Body of pancreas (tissue), 4 donors: ENCODE measurements around the gene EIF5B.

Source experiments
- CTCF ChIP-seq, 7 experiments: fragments of 450-650 bp in 4 of 7; fragments of 200-600 bp in 3 of 7; sonication (generic) in 3 of 7; IDR thresholded peaks; one replicate each; pipeline ENCODE4 v1.5.1; 2016 to 2019; ENCODE audit warnings: antibody characterized with exemption in 7 of 7
- POLR2A ChIP-seq, 3 donors: fragments of 450-650 bp; IDR thresholded peaks; one replicate each; pipeline ENCODE4 v1.6.1; 2016; ENCODE audit warnings: antibody characterized with exemption in 3 of 3, mild to moderate bottlenecking in 2 of 3

- TF ChIP-seq CTCF (IDR thresholded peaks at IDR 0.05) (peak in 3 of 7 experiments; percentile 20 to 34 (median 28)), POLR2A (IDR thresholded peaks at IDR 0.05) (no peak)
Observed at GRCh38 chr2:99442837-99443236, 105.6 kb downstream of the EIF5B start.
